H1 (cell line): ENCODE data around the gene RPSA. TPM values are rescaled to one million over a fixed set of nuclear protein-coding genes. Genes with fewer than 3 reads are reported as not detected.
A peak's percentile ranks its signal among the peaks of the same experiment; 100 is the strongest.

Experiments used
- ATF3 ChIP-seq: IDR thresholded peaks from 2 replicates; pipeline ENCODE4 v1.6.1; 2011; ENCODE audit warnings: low read depth, mild to moderate bottlenecking, low read length; ENCODE audit not compliant: insufficient read depth
- KDM4A ChIP-seq: IDR thresholded peaks from one replicate; pipeline ENCODE4 v1.7.1; 2012; ENCODE audit warnings: low read depth, mild to moderate bottlenecking, moderate library complexity, low read length, inconsistent platforms; ENCODE audit not compliant: severe bottlenecking
- MAX ChIP-seq: IDR thresholded peaks from 2 replicates; pipeline ENCODE4 v1.6.1; 2012; ENCODE audit warnings: inconsistent platforms
- SIN3A ChIP-seq, 2 experiments: IDR thresholded peaks in 1 of 2; conservative IDR thresholded peaks in 1 of 2; 2 replicates each; pipeline ENCODE4 v1.6.1; 2011 to 2012; ENCODE audit warnings: low read length in 2 of 2, improper control_type of control experiment in 1 of 2, low read depth in 1 of 2, mild to moderate bottlenecking in 1 of 2
- ZNF274 ChIP-seq: IDR thresholded peaks from 2 replicates; pipeline ENCODE4 v1.7.0; 2012; ENCODE audit warnings: low read length, borderline replicate concordance; ENCODE audit errors: extremely low read depth
- polyA plus RNA-seq, 7 experiments: library from polyadenylated mRNA; depleted of rRNA in 3 of 7; stranded (reverse) in 5 of 7; unstranded in 2 of 7; fragments of >200 nt in 5 of 7; fragments of 200-250 nt in 2 of 7; gene quantifications; 1 replicate in 5 of 7; 2 replicates in 1 of 7; 4 replicates in 1 of 7; pipeline versions ENCODE4 v1.2.1 to v1.2.3, GENCODE V29; 2011 to 2013; ENCODE audit warnings: missing spikeins in 2 of 7, mixed read lengths in 2 of 7
- total RNA-seq: library from RNA; stranded (reverse); fragmentation: NEBNext Ultra II Directional; extraction: Animal tissue kit (Norgen Biotek cat#: 25700); gene quantifications from 2 replicates; pipeline ENCODE4 v1.2.1, GENCODE V29; 2021

Gene RPSA
- total and polyA plus RNA-seq, 2 of the 8 experiments (the other 6 are each of a cell fraction or from before 2014, with no cell fraction given) = 2,661 to 7,468 TPM

GRCh38 chr3:39378088-39378487 lies 28.4 kb upstream of the RPSA start (continued):
- TF ChIP-seq SIN3A (conservative IDR thresholded peaks at IDR 0.05 in 1 of 2, IDR thresholded peaks at IDR 0.05 in 1 of 2; ENCODE audit: low read depth in 1 of 2, low read length in 2 of 2) (0 out of 4 replicates have a peak, but pooled peaks of 1 of the 2 experiments have one; percentile 33), MAX (peak; percentile 74), ATF3 (0 out of 2 replicates have a peak, but pooled peaks have one; percentile 23), ZNF274 (no peak), KDM4A (no peak)
